ENCODE results near the gene CERK. TPM values are rescaled to one million over a fixed set of nuclear protein-coding genes. Genes with fewer than 3 reads are reported as not detected.
A peak's percentile ranks its signal among the peaks of the same experiment; 100 is the strongest.

CERK gene
- total and polyA plus RNA-seq, 4 donors, result 7.9 to 24.3 (median 10.2) TPM

- Histone ChIP-seq H3K4me3 (ENCODE audit: low read depth in 1 of 3, low read length in 3 of 3) (no peak overlapping the region), H3K9ac (ENCODE audit: low read depth in 1 of 2, low read length in 2 of 2) (no peak overlapping the region), H3K9me3 (ENCODE audit: control insufficient read depth in 4 of 4, low read length in 3 of 4) (no peaks in the 10 kb centered on the region), H3K27ac (ENCODE audit: low read depth in 1 of 2, low read length in 2 of 2) (peak overlapping the region; percentile 7 to 58), H3K4me1 (ENCODE audit: control insufficient read depth in 4 of 4, insufficient read depth in 4 of 4, low read length in 3 of 4) (peaks cover 18 to 49% (median 34%) of the 10 kb centered on the region in 4 donors), H3K36me3 (ENCODE audit: control insufficient read depth in 4 of 4, insufficient read depth in 3 of 4, low read depth in 1 of 4, low read length in 3 of 4) (no peaks in the 10 kb centered on the region), H3K27me3 (ENCODE audit: control insufficient read depth in 4 of 4, insufficient read depth in 4 of 4, low read length in 3 of 4) (no peaks in the 10 kb centered on the region)
- TF ChIP-seq FOXA2 (IDR thresholded peaks at IDR 0.05) (no peak), HNF4G (IDR thresholded peaks at IDR 0.05) (peak; percentile 41), TAF1 (conservative IDR thresholded peaks at IDR 0.05) (no peak), ATF3 (IDR thresholded peaks at IDR 0.05) (no peak), FOXA1 (IDR thresholded peaks at IDR 0.05) (peak; percentile 21), RXRA (IDR thresholded peaks at IDR 0.05) (peak; percentile 80 to 92), CTCF (IDR thresholded peaks at IDR 0.05; ENCODE audit: low read depth, low read length, missing input control) (no peak), RAD21 (IDR thresholded peaks at IDR 0.05) (peak; percentile 36 to 38), NR2F2 (IDR thresholded peaks at IDR 0.05) (no peak), MAX (IDR thresholded peaks at IDR 0.05) (peak; percentile 54), YY1 (IDR thresholded peaks at IDR 0.05) (peak; percentile 63), GABPA (IDR thresholded peaks at IDR 0.05 in 1 of 2, conservative IDR thresholded peaks at IDR 0.05 in 1 of 2) (peak in 1 of 2 donors; percentile 26), SP1 (IDR thresholded peaks at IDR 0.05) (peak; percentile 68), EGR1 (IDR thresholded peaks at IDR 0.05; ENCODE audit: low read depth in 2 of 2) (no peak), ZBTB33 (IDR thresholded peaks at IDR 0.05) (no peak), JUND (IDR thresholded peaks at IDR 0.05) (peak in 1 of 2 donors; percentile 63), HNF4A (conservative IDR thresholded peaks at IDR 0.05) (peak; percentile 68 to 76), REST (IDR thresholded peaks at IDR 0.05) (no peak)
- 59% methylated on average over 2 of the region's 2 CpGs for WGBS
- no peak for DNase-seq (ENCODE audit: low spot score)
Measured at GRCh38 chr22:46757104-46757503, 19.1 kb upstream of the CERK start.
